H9 (cell line): ENCODE measurements around the gene CADM1. TPM values are rescaled to one million over a fixed set of nuclear protein-coding genes. Genes with fewer than 3 reads are reported as not detected.

Source experiments
- DNase-seq: peaks from one replicate; pipeline ENCODE4 v3.0.0-alpha.2; 2017
- H2AFZ ChIP-seq: one replicate; pipeline ENCODE4 v1.6.1; 2013; ENCODE audit warnings: mild to moderate bottlenecking, low read length, control low read depth, moderate library complexity
- H2AK5ac ChIP-seq: 2 replicates; pipeline ENCODE4 v1.6.1; 2013; ENCODE audit warnings: low read length, control low read depth, mixed read lengths; ENCODE audit not compliant: insufficient read length
- H2BK120ac ChIP-seq: one replicate; pipeline ENCODE4 v1.6.1; 2013; ENCODE audit warnings: low read depth, mild to moderate bottlenecking, low read length, control low read depth, inconsistent platforms; ENCODE audit not compliant: poor library complexity, severe bottlenecking
- H2BK12ac ChIP-seq: 2 replicates; pipeline ENCODE4 v1.6.1; 2013; ENCODE audit warnings: low read length, control low read depth, mixed read lengths, low read depth; ENCODE audit not compliant: insufficient read length
- H2BK15ac ChIP-seq: 2 replicates; pipeline ENCODE4 v1.6.1; 2013; ENCODE audit warnings: low read depth, low read length, control low read depth
- H2BK20ac ChIP-seq: one replicate; pipeline ENCODE4 v1.6.1; 2013; ENCODE audit warnings: low read depth, mild to moderate bottlenecking, low read length, control low read depth, inconsistent platforms; ENCODE audit not compliant: poor library complexity, severe bottlenecking
- H2BK5ac ChIP-seq: 2 replicates; pipeline ENCODE4 v1.6.1; 2013; ENCODE audit warnings: low read length, control low read depth, mixed read lengths; ENCODE audit not compliant: insufficient read length
- H3K14ac ChIP-seq: 2 replicates; pipeline ENCODE4 v1.6.1; 2013; ENCODE audit warnings: low read length, control low read depth; ENCODE audit not compliant: insufficient read depth
- H3K18ac ChIP-seq: 2 replicates; pipeline ENCODE4 v1.6.1; 2013; ENCODE audit warnings: low read depth, mild to moderate bottlenecking, mixed read lengths, low read length, control low read depth; ENCODE audit not compliant: insufficient read length
- H3K23ac ChIP-seq: 2 replicates; pipeline ENCODE4 v1.6.1; 2013; ENCODE audit warnings: low read length, control low read depth, mixed read lengths, low read depth; ENCODE audit not compliant: insufficient read length
- H3K23me2 ChIP-seq: 2 replicates; pipeline ENCODE4 v1.6.1; 2013; ENCODE audit warnings: low read depth, mild to moderate bottlenecking, mixed read lengths, low read length, control low read depth; ENCODE audit not compliant: insufficient read length, poor library complexity, severe bottlenecking
- H3K27ac ChIP-seq: 2 replicates; pipeline ENCODE4 v1.5.1; 2013; ENCODE audit warnings: low read length, control low read depth, mixed read lengths, low read depth; ENCODE audit not compliant: insufficient read length
- H3K27me3 ChIP-seq: 2 replicates; pipeline ENCODE4 v1.6.1; 2013; ENCODE audit warnings: low read length, control low read depth, inconsistent platforms; ENCODE audit not compliant: insufficient read depth
- H3K4ac ChIP-seq: 2 replicates; pipeline ENCODE4 v1.6.1; 2013; ENCODE audit warnings: low read depth, mild to moderate bottlenecking, control low read depth, inconsistent platforms, low read length, moderate library complexity
- H3K4me1 ChIP-seq: 2 replicates; pipeline ENCODE4 v1.6.1; 2013; ENCODE audit warnings: low read length, control low read depth, inconsistent platforms; ENCODE audit not compliant: insufficient read depth
- H3K4me2 ChIP-seq: 2 replicates; pipeline ENCODE4 v1.6.1; 2013; ENCODE audit warnings: low read length, control low read depth, mixed read lengths; ENCODE audit not compliant: insufficient read length, insufficient read depth
- H3K56ac ChIP-seq: 2 replicates; pipeline ENCODE4 v1.6.1; 2013; ENCODE audit warnings: low read depth, mild to moderate bottlenecking, mixed read lengths, low read length, control low read depth; ENCODE audit not compliant: insufficient read length
- H3K79me1 ChIP-seq: 2 replicates; pipeline ENCODE4 v1.6.1; 2013; ENCODE audit warnings: low read depth, mild to moderate bottlenecking, moderate library complexity, low read length, control low read depth, inconsistent platforms; ENCODE audit not compliant: insufficient read depth, poor library complexity, severe bottlenecking
- H3K79me2 ChIP-seq: 2 replicates; pipeline ENCODE4 v1.6.1; 2013; ENCODE audit warnings: low read length, control low read depth, inconsistent platforms; ENCODE audit not compliant: insufficient read depth
- H3K9ac ChIP-seq: 2 replicates; pipeline ENCODE4 v1.6.1; 2013; ENCODE audit warnings: low read length, control low read depth, mixed read lengths; ENCODE audit not compliant: insufficient read length; ENCODE audit errors: extremely low read depth
- H3K9me3 ChIP-seq: one replicate; pipeline ENCODE4 v1.6.1; 2013; ENCODE audit warnings: low read depth, low read length, inconsistent platforms; ENCODE audit not compliant: control insufficient read depth
- H3T11ph ChIP-seq: one replicate; pipeline ENCODE4 v1.6.1; 2013; ENCODE audit warnings: mild to moderate bottlenecking, low read length, control low read depth, inconsistent platforms
- H4K20me1 ChIP-seq: one replicate; pipeline ENCODE4 v1.6.1; 2013; ENCODE audit not compliant: control insufficient read depth, insufficient read length, insufficient read depth
- H4K5ac ChIP-seq: 2 replicates; pipeline ENCODE4 v1.6.1; 2013; ENCODE audit warnings: low read depth, mild to moderate bottlenecking, mixed read lengths, low read length, control low read depth; ENCODE audit not compliant: insufficient read length
- H4K8ac ChIP-seq: replicated peaks from 2 replicates; pipeline ENCODE4 v1.6.1; 2013; ENCODE audit warnings: low read length, control low read depth, mixed read lengths, low read depth; ENCODE audit not compliant: insufficient read length
- H4K91ac ChIP-seq: 2 replicates; pipeline ENCODE4 v1.6.1; 2013; ENCODE audit warnings: low read depth, mild to moderate bottlenecking, moderate library complexity, mixed read lengths, low read length, control low read depth; ENCODE audit not compliant: insufficient read length
- H3K27ac Mint-ChIP-seq, 3 experiments: 2 replicates in 2 of 3; 3 replicates in 1 of 3; pipeline ENCODE4 v1.8.0; 2020 to 2021; ENCODE audit warnings: mixed read lengths in 3 of 3, mild to moderate bottlenecking in 1 of 3, moderate library complexity in 1 of 3
- H3K27me3 Mint-ChIP-seq: 2 replicates; pipeline ENCODE4 v1.8.0; 2021; ENCODE audit warnings: low read depth, mild to moderate bottlenecking, moderate library complexity, mixed read lengths
- H3K36me3 Mint-ChIP-seq, 3 experiments: 2 replicates in 2 of 3; 3 replicates in 1 of 3; pipeline ENCODE4 v1.8.0; 2020 to 2021; ENCODE audit warnings: low read depth in 3 of 3, mixed read lengths in 3 of 3; ENCODE audit not compliant: insufficient read depth in 1 of 3
- H3K4me1 Mint-ChIP-seq, 2 experiments: 2 replicates each; pipeline ENCODE4 v1.8.0; 2020; ENCODE audit warnings: mixed read lengths in 2 of 2
- H3K4me3 Mint-ChIP-seq, 2 experiments: 2 replicates in 1 of 2; 3 replicates in 1 of 2; pipeline ENCODE4 v1.8.0; 2020 to 2021; ENCODE audit warnings: mild to moderate bottlenecking in 2 of 2, mixed read lengths in 2 of 2, moderate library complexity in 1 of 2
- H3K9me3 Mint-ChIP-seq, 2 experiments: 2 replicates in 1 of 2; 3 replicates in 1 of 2; pipeline ENCODE4 v1.8.0; 2020; ENCODE audit warnings: mild to moderate bottlenecking in 2 of 2, mixed read lengths in 2 of 2, moderate library complexity in 1 of 2
- WGBS: extraction: QIAGEN DNeasy Blood & Tissue Kit; methylation state at CpG from one replicate; pipeline ENCODE4 v1.1.7; 2013; ENCODE audit warnings: missing lambda C conversion rate, low lambda C conversion rate, mixed read lengths; ENCODE audit not compliant: insufficient read length; ENCODE audit errors: extremely low coverage; 5-methylcytosine and 5-hydroxymethylcytosine counted together
- total RNA-seq: library from RNA; stranded (reverse); gene quantifications from 2 replicates; pipeline ENCODE4 v1.2.1, GENCODE V29; 2021
- TF ChIP-seq, protein P1 (sequence below): fragments of 200-600 bp; sonication (generic); conservative IDR thresholded peaks from 3 replicates; pipeline ENCODE4 v1.8.0; 2021; ENCODE audit warnings: antibody characterized with exemption, mild to moderate bottlenecking

CADM1 gene
- total RNA-seq, 1 experiment from 2014 or later: 11.9 TPM

GRCh38 chr11:115275045-115275444, 229.2 kb downstream of the CADM1 start:
- no peak overlapping the region for H3K18ac ChIP-seq
- H3K4me1 Mint-ChIP-seq: peaks cover 0 to 8% of the 10 kb centered on the region in 2 experiments; a peak in 2 of 4 replicates
- TF ChIP-seq, protein P1, sequence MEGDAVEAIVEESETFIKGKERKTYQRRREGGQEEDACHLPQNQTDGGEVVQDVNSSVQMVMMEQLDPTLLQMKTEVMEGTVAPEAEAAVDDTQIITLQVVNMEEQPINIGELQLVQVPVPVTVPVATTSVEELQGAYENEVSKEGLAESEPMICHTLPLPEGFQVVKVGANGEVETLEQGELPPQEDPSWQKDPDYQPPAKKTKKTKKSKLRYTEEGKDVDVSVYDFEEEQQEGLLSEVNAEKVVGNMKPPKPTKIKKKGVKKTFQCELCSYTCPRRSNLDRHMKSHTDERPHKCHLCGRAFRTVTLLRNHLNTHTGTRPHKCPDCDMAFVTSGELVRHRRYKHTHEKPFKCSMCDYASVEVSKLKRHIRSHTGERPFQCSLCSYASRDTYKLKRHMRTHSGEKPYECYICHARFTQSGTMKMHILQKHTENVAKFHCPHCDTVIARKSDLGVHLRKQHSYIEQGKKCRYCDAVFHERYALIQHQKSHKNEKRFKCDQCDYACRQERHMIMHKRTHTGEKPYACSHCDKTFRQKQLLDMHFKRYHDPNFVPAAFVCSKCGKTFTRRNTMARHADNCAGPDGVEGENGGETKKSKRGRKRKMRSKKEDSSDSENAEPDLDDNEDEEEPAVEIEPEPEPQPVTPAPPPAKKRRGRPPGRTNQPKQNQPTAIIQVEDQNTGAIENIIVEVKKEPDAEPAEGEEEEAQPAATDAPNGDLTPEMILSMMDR: no peak
- H2BK15ac ChIP-seq: no peak overlapping the region
- no peaks in the 10 kb centered on the region for H3K4me1 ChIP-seq
- H3K79me2 ChIP-seq: no peaks in the 10 kb centered on the region
- no peak overlapping the region for H2BK120ac ChIP-seq
- no peak overlapping the region for H3K4ac ChIP-seq
- H2AFZ ChIP-seq: no peak overlapping the region
- no peaks in the 10 kb centered on the region for H3K36me3 Mint-ChIP-seq
- H3K23ac ChIP-seq: no peak overlapping the region
- no peak overlapping the region for H3K14ac ChIP-seq
- H2AK5ac ChIP-seq: no peak overlapping the region
- H3K27me3 Mint-ChIP-seq: no peaks in the 10 kb centered on the region; the same call in none of the 2 replicates
- no peak overlapping the region for H2BK5ac ChIP-seq
- H3K4me2 ChIP-seq: no peak overlapping the region
- H4K20me1 ChIP-seq: no peaks in the 10 kb centered on the region
- H3T11ph ChIP-seq: no peak overlapping the region
- H4K91ac ChIP-seq: no peak overlapping the region
- H3K56ac ChIP-seq: no peak overlapping the region
- no peaks in the 10 kb centered on the region for H3K79me1 ChIP-seq
- H3K27ac ChIP-seq: no peak overlapping the region
- no peak overlapping the region for H2BK20ac ChIP-seq
- no peaks in the 10 kb centered on the region for H3K27me3 ChIP-seq
- no peak overlapping the region for H3K9ac ChIP-seq
- H3K27ac Mint-ChIP-seq: no peak overlapping the region
- H3K23me2 ChIP-seq: no peaks in the 10 kb centered on the region
- no peak overlapping the region for H4K5ac ChIP-seq
- WGBS: no CpG with 5 or more reads among the region's 11 CpGs
- no peak overlapping the region for H3K4me3 Mint-ChIP-seq
- H4K8ac ChIP-seq: no peak overlapping the region
- H3K9me3 Mint-ChIP-seq: no peaks in the 10 kb centered on the region
- no peak for DNase-seq
- H3K9me3 ChIP-seq: no peaks in the 10 kb centered on the region
- no peak overlapping the region for H2BK12ac ChIP-seq
